Adrenal gland (tissue), 5 donors: ENCODE measurements around the gene SF3B1.
"Not testable (repeated sequence)": the region's sequence is repeated elsewhere in the genome, so short reads cannot be mapped to it uniquely, and the experiment has no call there.

Experiments used
- CTCF ChIP-seq, 6 experiments: fragments of 450-650 bp in 4 of 6; fragments of 200-600 bp in 2 of 6; sonication (generic) in 1 of 6; IDR thresholded peaks; 1 replicate in 5 of 6; 2 replicates in 1 of 6; pipeline versions ENCODE4 v1.5.1 to v1.8.0; 2016 to 2021; ENCODE audit warnings: antibody characterized with exemption in 6 of 6, mild to moderate bottlenecking in 2 of 6, moderate library complexity in 1 of 6
- POLR2A ChIP-seq, 2 donors: fragments of 450-650 bp; IDR thresholded peaks; one replicate each; pipeline ENCODE4 v1.6.1; 2017; ENCODE audit warnings: antibody characterized with exemption in 2 of 2, mild to moderate bottlenecking in 2 of 2, moderate library complexity in 1 of 2
- donor health status: DM: no; HTN: no; CAD: no.

- not testable (repeated sequence) for TF ChIP-seq CTCF, POLR2A (IDR thresholded peaks at IDR 0.05)
Observed at GRCh38 chr2:197343968-197344367, 90.9 kb downstream of the SF3B1 start.
